Pancreas (tissue), 10 donors: ENCODE results near the gene ANTXR1. TPM values are rescaled to one million over a fixed set of nuclear protein-coding genes. Genes with fewer than 3 reads are reported as not detected.

Experiments
- ATAC-seq, 4 donors: fragments of 200-7000 bp; cut with Tn5 transposase; one replicate each; pipeline versions ENCODE4 v1.8.0 to v1.9.1; 2020; ENCODE audit warnings: mild to moderate bottlenecking in 4 of 4, moderate library complexity in 4 of 4
- DNase-seq, 6 donors: peaks; one replicate each; pipeline ENCODE4 v3.0.0-alpha.2; 2020
- FAIRE-seq: peaks from 2 replicates; lab custom pipeline; 2012; peaks lifted over from hg19 to GRCh38; lab: Jason Lieb, UNC
- H3K27ac ChIP-seq, 4 donors: fragments of 200-600 bp; sonication (generic); 1 replicate in 3 of 4; 2 replicates in 1 of 4; pipeline versions ENCODE4 v1.5.0 to v1.8.0; 2020
- H3K27me3 ChIP-seq, 4 donors: fragments of 200-600 bp; one replicate each; pipeline ENCODE4 v1.8.0; 2021
- H3K36me3 ChIP-seq, 3 donors: fragments of 200-600 bp; sonication (generic) in 1 of 3; one replicate each; pipeline versions ENCODE4 v1.5.0 to v1.8.0; 2020 to 2021
- H3K4me1 ChIP-seq, 3 donors: fragments of 200-600 bp; one replicate each; pipeline ENCODE4 v1.8.0; 2021
- H3K4me3 ChIP-seq, 4 donors: fragments of 200-600 bp; sonication (generic) in 2 of 4; one replicate each; pipeline versions ENCODE4 v1.5.0 to v1.8.0; 2020 to 2021
- H3K9me3 ChIP-seq, 4 donors: fragments of 200-600 bp; one replicate each; pipeline ENCODE4 v1.8.0; 2021
- CTCF ChIP-seq, 4 donors: fragments of 200-600 bp; sonication (generic) in 3 of 4; IDR thresholded peaks; one replicate each; pipeline versions ENCODE4 v1.5.0 to v1.8.0; 2021; ENCODE audit warnings: antibody characterized with exemption in 4 of 4
- WGBS, 2 donors: extraction: QIAGEN DNeasy Blood & Tissue Kit; methylation state at CpG; one replicate each; pipeline ENCODE4 v1.1.7; 2013; 5-methylcytosine and 5-hydroxymethylcytosine counted together
- intact Hi-C, 3 donors: fragments of 100-400 bp; cut with DNase I; formaldehyde crosslinking; loops; one replicate each; pipeline versions ENCODE4 v1.11.1 to v1.14.2; 2022
- polyA plus RNA-seq, 2 donors: library from polyadenylated mRNA; stranded (reverse); fragments of 200-250 nt; gene quantifications; one replicate each; pipeline ENCODE4 v1.2.3, GENCODE V29; 2013
- total RNA-seq, 6 donors: library from RNA; stranded (reverse); fragmentation: NEBNext Ultra II Directional in 4 of 6; extraction: Animal tissue kit (Norgen Biotek cat#: 25700) in 4 of 6; gene quantifications; one replicate each; pipeline versions ENCODE4 v1.2.1 to v1.2.4, GENCODE V29; 2021 to 2023
- donor health status: healthy with polysubstance abuse.
- donor health status: DM: no; HTN: no; CAD: no; lungs with moderate emphysema.
- donor health status: DM: no; HTN: no; CAD: no.
- donor health status: control.
- donor health status: control.
- donor health status: Bipolar disorder and iron deficiency.
- donor health status: DM: yes; HTN: yes; CAD: no.
- donor health status: DM: no; HTN: no; CAD: no.
- donor health status: DM: no; HTN: no; CAD: no.
- donor health status: DM: yes; HTN: yes; CAD: no.

The ANTXR1 gene
- total and polyA plus RNA-seq, 8 donors = 1.7 to 23.4 (median 2.5) TPM

- no peak for DNase-seq
- intact Hi-C loops = no loop called here
- no peak overlapping the region for H3K27ac ChIP-seq
- no peak for ATAC-seq
- H3K4me1 ChIP-seq = no peaks in the 10 kb centered on the region
- H3K9me3 ChIP-seq = no peaks in the 10 kb centered on the region
- no peak for TF ChIP-seq CTCF (IDR thresholded peaks at IDR 0.05)
- 91 to 97% methylated on average over 2 of the region's 2 CpGs for WGBS, 2 donors
- H3K4me3 ChIP-seq = no peak overlapping the region
- H3K36me3 ChIP-seq = no peaks in the 10 kb centered on the region
- no peak for FAIRE-seq
- H3K27me3 ChIP-seq = peaks cover 0 to 4% (median 0%) of the 10 kb centered on the region in 4 donors
Measured at GRCh38 chr2:68975844-68976243, 37.1 kb upstream of the ANTXR1 start.

- ATAC-seq = no peak
- 65 to 67% methylated on average over 4 of the region's 4 CpGs for WGBS, 2 donors
- intact Hi-C loops = no loop called here
- no peak overlapping the region for H3K27ac ChIP-seq
- H3K27me3 ChIP-seq = peaks cover 0 to 4% (median 0%) of the 10 kb centered on the region in 4 donors
- no peak for FAIRE-seq
- no peaks in the 10 kb centered on the region for H3K36me3 ChIP-seq
- no peak for TF ChIP-seq CTCF (IDR thresholded peaks at IDR 0.05)
- no peak for DNase-seq
- H3K4me1 ChIP-seq = no peaks in the 10 kb centered on the region
- no peak overlapping the region for H3K4me3 ChIP-seq
- H3K9me3 ChIP-seq = no peaks in the 10 kb centered on the region
Measured at GRCh38 chr2:68977453-68977852, 35.5 kb upstream of the ANTXR1 start.

- WGBS, 2 donors = 47 to 50% methylated on average over 3 of the region's 3 CpGs
- H3K27ac ChIP-seq = no peak overlapping the region
- no peak overlapping the region for H3K4me3 ChIP-seq
- H3K9me3 ChIP-seq = no peaks in the 10 kb centered on the region
- DNase-seq (no peak), ATAC-seq (no peak), FAIRE-seq (no peak)
- no peak for TF ChIP-seq CTCF (IDR thresholded peaks at IDR 0.05)
- no peaks in the 10 kb centered on the region for H3K36me3 ChIP-seq
- intact Hi-C loops = no loop called here
- H3K27me3 ChIP-seq = peaks cover 0 to 4% (median 0%) of the 10 kb centered on the region in 4 donors
- no peaks in the 10 kb centered on the region for H3K4me1 ChIP-seq
Measured at GRCh38 chr2:68978098-68978497, 34.9 kb upstream of the ANTXR1 start.

GRCh38 chr2:68980956-68981355 lies 32.0 kb upstream of the ANTXR1 start:
- intact Hi-C loops = no loop called here
- WGBS, 2 donors = 22 to 36% methylated on average over 1 of the region's 1 CpG
- ATAC-seq (no peak), FAIRE-seq (no peak), DNase-seq (no peak)
- H3K4me1 ChIP-seq = no peaks in the 10 kb centered on the region
- no peak overlapping the region for H3K27ac ChIP-seq
- no peaks in the 10 kb centered on the region for H3K9me3 ChIP-seq
- TF ChIP-seq CTCF (IDR thresholded peaks at IDR 0.05) = no peak
- H3K4me3 ChIP-seq = no peak overlapping the region
- H3K27me3 ChIP-seq = peaks cover 0 to 4% (median 0%) of the 10 kb centered on the region in 4 donors
- no peaks in the 10 kb centered on the region for H3K36me3 ChIP-seq

- no peak for TF ChIP-seq CTCF (IDR thresholded peaks at IDR 0.05)
- Histone ChIP-seq H3K4me3 (no peak overlapping the region), H3K27ac (no peak overlapping the region), H3K9me3 (no peaks in the 10 kb centered on the region), H3K36me3 (no peaks in the 10 kb centered on the region), H3K4me1 (no peaks in the 10 kb centered on the region), H3K27me3 (no peaks in the 10 kb centered on the region)
- DNase-seq = no peak
- ATAC-seq = peak in 1 of 4 donors; percentile 34
- FAIRE-seq = no peak
- intact Hi-C loops = no loop called here
- 83 to 87% methylated on average over 5 of the region's 5 CpGs for WGBS, 2 donors
Measured at GRCh38 chr2:68987021-68987503, 25.9 kb upstream of the ANTXR1 start.
